ENCODE data around the gene FAM184B. TPM values are rescaled to one million over a fixed set of nuclear protein-coding genes. Genes with fewer than 3 reads are reported as not detected.
A peak's percentile ranks its signal among the peaks of the same experiment; 100 is the strongest.

The FAM184B gene
- total and polyA plus RNA-seq, 2 experiments from 2014 or later, result 0.11 to 0.49 TPM

- TF ChIP-seq ZNF462 (CRISPR knock-in tag; IDR thresholded peaks at IDR 0.05), result no peak
These were observed 57.8 kb downstream of the FAM184B start (continued) for GRCh38 chr4:17723648-17724047.

- no peaks in the 10 kb centered on the region for H3K79me2 ChIP-seq (replicated peaks; ENCODE audit: insufficient read depth)
- H3K27ac Mint-ChIP-seq, result no peak overlapping the region
- no peaks in the 10 kb centered on the region for H3F3A ChIP-seq (replicated peaks; ENCODE audit: low read depth)
- H3K9me2 ChIP-seq (ENCODE audit: insufficient read depth), result no peaks in the 10 kb centered on the region
- ATAC-seq, result no peak
- H2AFZ ChIP-seq, result peak overlapping the region; percentile 96
- no peaks in the 10 kb centered on the region for H4K20me1 ChIP-seq (replicated peaks; ENCODE audit: insufficient read depth)
- peaks cover 12% of the 10 kb centered on the region for H3K36me3 Mint-ChIP-seq (ENCODE audit: low read depth)
- DNase-seq (ENCODE audit: low spot score), result no peak
- H3K27me3 Mint-ChIP-seq (ENCODE audit: insufficient read depth, low read depth, poor library complexity), result peaks cover 6% of the 10 kb centered on the region
- no peak overlapping the region for H3K4me3 ChIP-seq
- H3K36me3 ChIP-seq (ENCODE audit: insufficient read depth), result no peaks in the 10 kb centered on the region
- H3K4me2 ChIP-seq, result peak overlapping the region; percentile 6
- peaks cover 50% of the 10 kb centered on the region for H3K4me1 ChIP-seq (ENCODE audit: insufficient read depth)
- H3K4me3 Mint-ChIP-seq, result no peak overlapping the region
- H3K27me3 ChIP-seq (ENCODE audit: insufficient read depth), result no peaks in the 10 kb centered on the region
- peaks cover 37% of the 10 kb centered on the region for H3K4me1 Mint-ChIP-seq
- H3K9me3 Mint-ChIP-seq, result peaks cover 11% of the 10 kb centered on the region
- H3K27ac ChIP-seq (ENCODE audit: low read depth), result no peak overlapping the region
- TF ChIP-seq REST (IDR thresholded peaks at IDR 0.05; ENCODE audit: unreplicated experiment), result no peak
- TF ChIP-seq CREB1 (CRISPR knock-in tag; IDR thresholded peaks at IDR 0.05; ENCODE audit: low read depth), result no peak
- no peak for TF ChIP-seq CTCF (conservative IDR thresholded peaks at IDR 0.05; ENCODE audit: low read depth in 2 of 2)
- no peak for TF ChIP-seq JUNB (IDR thresholded peaks at IDR 0.05; ENCODE audit: unreplicated experiment)
- TF ChIP-seq ZNF114 (CRISPR knock-in tag; IDR thresholded peaks at IDR 0.05), result no peak
These were observed 59.1 kb downstream of the FAM184B start for GRCh38 chr4:17722356-17722700.

Measured in GM23338 (cell line).